NT2/D1 (cell line): ENCODE results near the gene SPECC1L.

Experiments
- DNase-seq: peaks from one replicate; pipeline ENCODE4 v3.0.0-alpha.2; 2011; ENCODE audit warnings: low read depth, low spot score
- H3K27me3 ChIP-seq: 2 replicates; pipeline ENCODE4 v1.6.0; 2011; ENCODE audit warnings: mild to moderate bottlenecking; ENCODE audit not compliant: insufficient read length, insufficient read depth
- H3K36me3 ChIP-seq: 2 replicates; pipeline ENCODE4 v1.6.1; 2011; ENCODE audit warnings: mild to moderate bottlenecking, low read length, mixed read lengths; ENCODE audit not compliant: insufficient read depth, insufficient read length
- H3K4me1 ChIP-seq: 2 replicates; pipeline ENCODE4 v1.5.1; 2011; ENCODE audit not compliant: insufficient read depth, insufficient read length
- H3K4me3 ChIP-seq: 2 replicates; pipeline ENCODE4 v1.5.1; 2011; ENCODE audit warnings: low read depth; ENCODE audit not compliant: insufficient read length
- H3K9ac ChIP-seq: 2 replicates; pipeline ENCODE4 v1.6.0; 2011; ENCODE audit warnings: low read depth; ENCODE audit not compliant: insufficient read length
- H3K9me3 ChIP-seq: 2 replicates; pipeline ENCODE4 v1.5.1; 2011; ENCODE audit warnings: mild to moderate bottlenecking, low read length; ENCODE audit not compliant: insufficient read depth
- SUZ12 ChIP-seq: IDR thresholded peaks from 2 replicates; pipeline ENCODE4 v1.6.1; 2011; ENCODE audit not compliant: insufficient read length, insufficient read depth; ENCODE audit errors: extremely low read depth
- YY1 ChIP-seq: IDR thresholded peaks from 2 replicates; pipeline ENCODE4 v1.6.1; 2011; ENCODE audit not compliant: insufficient read length, insufficient read depth
- ZNF274 ChIP-seq: IDR thresholded peaks from 2 replicates; pipeline ENCODE4 v1.6.1; 2011; ENCODE audit warnings: mild to moderate bottlenecking, low read depth, low read length

Gene SPECC1L

DNA sequence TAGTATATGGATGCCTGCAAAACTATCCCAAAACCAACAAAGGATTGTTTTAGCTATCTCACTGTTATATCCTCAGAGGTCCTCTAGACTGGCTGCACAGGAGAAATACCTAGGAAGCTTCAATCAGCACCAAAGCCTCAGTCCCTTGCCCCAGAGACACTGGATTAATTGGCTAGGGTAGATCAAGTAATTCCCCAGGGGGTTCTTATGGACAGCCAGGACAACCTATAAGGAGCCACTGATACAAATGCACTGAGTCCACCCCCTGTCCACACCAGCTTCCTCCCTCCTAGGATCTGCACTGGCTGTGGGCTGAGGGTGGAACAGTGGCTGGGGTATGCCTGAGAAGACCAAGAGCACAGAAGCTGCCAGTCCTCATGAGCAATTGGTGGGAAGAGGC, 173.0 kb downstream of the SPECC1L start:
- no peak for DNase-seq
- no peaks in the 10 kb centered on the region for H3K27me3 ChIP-seq
- peaks cover 14% of the 10 kb centered on the region for H3K4me1 ChIP-seq
- H3K9ac ChIP-seq, result no peak overlapping the region
- no peak overlapping the region for H3K4me3 ChIP-seq
- no peaks in the 10 kb centered on the region for H3K9me3 ChIP-seq
- peaks cover 13% of the 10 kb centered on the region for H3K36me3 ChIP-seq
- TF ChIP-seq ZNF274 (no peak), SUZ12 (no peak), YY1 (no peak)

DNA sequence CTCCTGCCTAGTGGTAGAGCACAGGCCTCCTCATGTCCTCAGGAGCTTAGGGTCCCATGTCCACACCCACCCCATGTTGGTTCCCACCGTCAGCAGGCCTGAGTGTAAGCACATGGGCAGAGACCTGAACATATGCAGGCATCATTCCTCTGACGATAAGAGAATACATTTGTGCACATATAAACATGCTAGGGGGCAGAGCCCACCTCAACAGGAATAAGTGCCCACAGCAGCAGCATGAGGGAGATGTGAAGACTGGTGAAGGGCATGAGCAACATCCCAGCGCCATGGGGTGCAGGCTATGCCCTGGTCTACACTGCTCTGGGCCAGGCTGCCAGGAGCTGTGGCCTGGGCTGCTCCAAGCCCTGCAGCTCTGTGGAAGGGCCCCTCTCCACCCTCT, 173.6 kb downstream of the SPECC1L start:
- TF ChIP-seq ZNF274, result no peak
- TF ChIP-seq SUZ12, result no peak
- TF ChIP-seq YY1, result no peak
- peaks cover 13% of the 10 kb centered on the region for H3K36me3 ChIP-seq
- no peak for DNase-seq
- peaks cover 14% of the 10 kb centered on the region for H3K4me1 ChIP-seq
- no peak overlapping the region for H3K4me3 ChIP-seq
- H3K9me3 ChIP-seq, result no peaks in the 10 kb centered on the region
- H3K9ac ChIP-seq, result no peak overlapping the region
- peaks cover 2% of the 10 kb centered on the region for H3K27me3 ChIP-seq

DNA sequence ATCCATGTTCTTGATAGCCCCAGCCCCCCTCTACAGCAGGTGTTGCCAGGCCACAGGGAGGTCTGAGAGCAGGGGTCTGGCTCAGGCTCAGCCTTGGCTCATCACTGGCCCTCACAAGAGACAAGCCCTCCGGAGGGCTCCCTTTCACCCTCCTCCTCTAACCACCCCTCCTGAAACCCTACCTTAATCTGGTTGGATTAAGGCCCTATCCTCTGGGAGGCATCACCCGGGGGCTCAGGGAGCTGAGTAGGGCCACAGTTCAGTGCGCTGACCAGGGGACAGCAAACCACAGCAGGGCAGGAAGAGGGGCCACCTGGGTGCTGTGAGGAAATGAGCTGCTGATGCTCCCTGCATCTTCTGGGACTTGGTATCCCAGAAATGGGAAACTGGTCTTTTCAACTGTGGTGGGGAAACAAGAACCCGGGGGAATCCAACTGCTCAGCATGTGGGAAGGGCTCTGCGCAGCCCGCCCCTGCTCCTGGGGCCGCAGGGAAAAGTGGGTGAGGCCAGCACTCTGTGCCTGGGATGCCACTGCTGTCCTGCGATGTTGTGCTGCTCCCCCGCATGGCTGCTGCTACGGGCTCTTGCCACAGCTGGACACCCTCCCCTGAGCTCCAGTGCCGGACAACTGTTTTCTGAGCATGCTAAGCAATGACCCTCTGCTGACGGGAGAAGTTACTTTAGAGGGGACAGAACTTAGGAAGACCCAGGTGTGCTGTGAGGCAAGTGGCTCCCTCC, 174.3 kb downstream of the SPECC1L start:
- TF ChIP-seq ZNF274 (no peak), SUZ12 (no peak)
- Histone ChIP-seq H3K4me1 (peaks cover 14% of the 10 kb centered on the region), H3K9ac (peak overlapping the region; percentile 16), H3K27me3 (peaks cover 2% of the 10 kb centered on the region), H3K36me3 (peaks cover 13% of the 10 kb centered on the region), H3K4me3 (no peak overlapping the region), H3K9me3 (no peaks in the 10 kb centered on the region)
- no peak for DNase-seq

DNA sequence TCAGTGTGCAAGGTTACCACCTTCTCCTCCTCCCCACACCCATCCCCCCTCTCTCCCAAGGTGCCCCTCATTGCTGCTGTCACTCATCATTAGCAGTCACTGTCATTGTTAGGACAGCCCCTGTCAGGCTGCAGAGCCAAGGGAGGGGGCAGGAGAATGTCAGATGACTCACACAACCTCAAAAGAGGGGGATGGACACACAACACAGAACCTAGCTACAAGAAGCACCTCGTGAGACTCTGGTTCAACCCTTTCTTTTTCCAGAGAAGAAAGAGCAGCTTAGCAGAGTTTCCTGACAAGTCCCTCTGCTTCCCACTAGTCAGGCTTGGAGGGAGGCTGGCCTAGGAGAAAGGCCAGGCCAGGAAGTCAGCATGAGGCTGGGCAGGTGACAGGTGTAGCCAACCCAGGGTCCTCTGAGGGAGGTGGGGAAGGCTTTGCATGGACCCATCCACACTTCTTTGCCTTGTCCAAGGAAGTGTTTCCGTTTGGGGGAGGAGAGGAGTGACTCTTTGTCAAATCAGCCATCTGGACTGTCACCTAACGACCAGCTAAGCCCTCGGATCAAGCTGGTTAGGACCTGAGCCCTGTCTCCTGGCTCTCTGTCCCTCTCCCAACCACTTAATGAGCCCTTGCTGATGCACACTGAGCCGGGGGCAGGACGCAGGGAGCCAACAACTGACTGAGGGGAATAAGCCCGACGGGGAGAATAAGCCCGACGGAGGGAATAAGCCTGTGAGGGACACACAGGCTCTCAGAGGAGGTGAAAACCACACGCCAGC, 175.0 kb downstream of the SPECC1L start:
- DNase-seq, result no peak
- Histone ChIP-seq H3K4me3 (no peak overlapping the region), H3K4me1 (peaks cover 14% of the 10 kb centered on the region), H3K9ac (peak overlapping the region; percentile 16), H3K36me3 (peaks cover 10% of the 10 kb centered on the region), H3K27me3 (peaks cover 2% of the 10 kb centered on the region), H3K9me3 (no peaks in the 10 kb centered on the region)
- TF ChIP-seq ZNF274 (no peak), SUZ12 (no peak), YY1 (no peak)

DNA sequence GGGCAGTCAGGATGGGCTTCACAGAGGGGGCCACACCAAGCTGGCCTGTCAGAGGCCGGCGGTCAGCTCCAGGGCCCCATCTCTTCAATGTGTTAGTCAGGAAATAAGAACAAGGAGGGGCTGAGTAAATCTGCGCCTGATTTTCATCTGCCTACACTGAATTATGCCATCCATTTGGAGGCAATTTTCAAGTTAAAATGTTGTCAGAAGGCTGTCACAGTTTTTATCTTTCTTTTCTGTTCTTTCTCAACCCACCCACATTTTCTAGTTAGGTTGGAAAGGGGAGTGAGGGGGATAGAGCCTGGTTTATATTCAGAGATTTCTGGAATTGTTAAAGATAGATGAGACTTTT, 175.6 kb downstream of the SPECC1L start:
- no peak overlapping the region for H3K4me3 ChIP-seq
- DNase-seq, result no peak
- H3K4me1 ChIP-seq, result peaks cover 14% of the 10 kb centered on the region
- H3K27me3 ChIP-seq, result peaks cover 2% of the 10 kb centered on the region
- peaks cover 6% of the 10 kb centered on the region for H3K36me3 ChIP-seq
- peaks cover 2% of the 10 kb centered on the region for H3K9me3 ChIP-seq
- H3K9ac ChIP-seq, result no peak overlapping the region
- TF ChIP-seq YY1 (no peak), ZNF274 (no peak), SUZ12 (no peak)

DNA sequence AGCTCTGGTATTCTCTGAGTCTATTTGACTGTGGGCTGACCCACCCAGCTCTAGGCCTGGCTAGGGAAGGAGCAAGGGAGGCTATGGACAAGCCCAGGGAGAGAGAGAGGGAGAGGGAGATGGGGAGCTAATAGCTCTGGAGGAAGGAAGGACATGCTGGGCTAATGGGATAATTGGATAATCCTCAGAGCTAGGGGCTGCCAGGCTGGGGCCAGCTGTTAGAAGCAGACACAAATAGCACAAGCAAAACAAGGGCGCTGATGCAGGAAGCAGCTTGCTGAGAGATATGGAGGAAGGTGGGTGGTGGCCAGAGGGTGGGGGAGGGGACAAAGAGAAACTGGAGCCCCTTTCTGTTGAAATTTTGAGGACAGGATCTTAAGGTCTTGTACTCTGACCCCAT, 180.0 kb downstream of the SPECC1L start:
- TF ChIP-seq YY1, result no peak
- no peak for TF ChIP-seq SUZ12
- TF ChIP-seq ZNF274, result no peak
- H3K4me1 ChIP-seq, result peaks cover 5% of the 10 kb centered on the region

DNA sequence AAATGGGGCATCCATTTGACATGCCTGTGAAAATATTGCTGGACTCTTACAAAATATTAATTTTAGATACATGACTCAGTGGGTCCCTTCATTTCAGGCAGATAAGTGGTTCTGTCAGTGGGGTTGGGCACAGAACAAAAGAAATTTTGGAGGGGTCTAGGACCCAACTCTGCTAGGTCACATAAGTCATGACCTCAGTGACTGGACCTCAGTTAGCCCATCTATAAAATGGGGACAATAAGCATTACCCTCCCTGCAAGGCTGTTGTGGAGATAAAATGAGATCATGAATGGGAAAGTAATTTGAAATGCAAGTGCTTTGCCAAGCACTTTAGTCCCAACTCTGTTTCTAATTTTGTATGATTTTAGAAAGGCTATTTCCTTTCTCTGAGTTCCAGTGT, 180.5 kb downstream of the SPECC1L start:
- Histone ChIP-seq H3K4me3 (no peak overlapping the region), H3K9ac (no peak overlapping the region), H3K4me1 (peaks cover under 1% of the 10 kb centered on the region), H3K36me3 (no peaks in the 10 kb centered on the region), H3K27me3 (peaks cover 2% of the 10 kb centered on the region), H3K9me3 (peaks cover 12% of the 10 kb centered on the region)
- no peak for TF ChIP-seq YY1
- no peak for TF ChIP-seq SUZ12
- TF ChIP-seq ZNF274, result no peak
- DNase-seq, result no peak

More for the DNA sequence above, 180.0 kb downstream of the SPECC1L start:
- no peak for DNase-seq
- H3K9ac ChIP-seq, result no peak overlapping the region
- H3K36me3 ChIP-seq, result no peaks in the 10 kb centered on the region
- peaks cover 2% of the 10 kb centered on the region for H3K27me3 ChIP-seq
- H3K4me3 ChIP-seq, result no peak overlapping the region
- H3K9me3 ChIP-seq, result peaks cover 12% of the 10 kb centered on the region
